Umbilical cord (tissue), 2 donors: ENCODE results near the gene CKB. TPM values are rescaled to one million over a fixed set of nuclear protein-coding genes. Genes with fewer than 3 reads are reported as not detected.
"Not testable (repeated sequence)": the region's sequence is repeated elsewhere in the genome, so short reads cannot be mapped to it uniquely, and the experiment has no call there.

Source experiments
- DNase-seq: peaks from one replicate; pipeline ENCODE4 v3.0.0-alpha.2; 2015; ENCODE audit warnings: low spot score
- total RNA-seq: library from RNA; depleted of rRNA; stranded (reverse); fragments of >200 nt; gene quantifications from one replicate; pipeline ENCODE4 v1.2.3, GENCODE V29; 2014; ENCODE audit warnings: low replicate concordance; ENCODE audit not compliant: insufficient read depth

Gene CKB
- total RNA-seq, 1 donor from 2014 or later = 239 TPM

GRCh38 chr14:103526247-103526913 is 3.8 kb upstream of the CKB start:
- no peak for DNase-seq

DNA sequence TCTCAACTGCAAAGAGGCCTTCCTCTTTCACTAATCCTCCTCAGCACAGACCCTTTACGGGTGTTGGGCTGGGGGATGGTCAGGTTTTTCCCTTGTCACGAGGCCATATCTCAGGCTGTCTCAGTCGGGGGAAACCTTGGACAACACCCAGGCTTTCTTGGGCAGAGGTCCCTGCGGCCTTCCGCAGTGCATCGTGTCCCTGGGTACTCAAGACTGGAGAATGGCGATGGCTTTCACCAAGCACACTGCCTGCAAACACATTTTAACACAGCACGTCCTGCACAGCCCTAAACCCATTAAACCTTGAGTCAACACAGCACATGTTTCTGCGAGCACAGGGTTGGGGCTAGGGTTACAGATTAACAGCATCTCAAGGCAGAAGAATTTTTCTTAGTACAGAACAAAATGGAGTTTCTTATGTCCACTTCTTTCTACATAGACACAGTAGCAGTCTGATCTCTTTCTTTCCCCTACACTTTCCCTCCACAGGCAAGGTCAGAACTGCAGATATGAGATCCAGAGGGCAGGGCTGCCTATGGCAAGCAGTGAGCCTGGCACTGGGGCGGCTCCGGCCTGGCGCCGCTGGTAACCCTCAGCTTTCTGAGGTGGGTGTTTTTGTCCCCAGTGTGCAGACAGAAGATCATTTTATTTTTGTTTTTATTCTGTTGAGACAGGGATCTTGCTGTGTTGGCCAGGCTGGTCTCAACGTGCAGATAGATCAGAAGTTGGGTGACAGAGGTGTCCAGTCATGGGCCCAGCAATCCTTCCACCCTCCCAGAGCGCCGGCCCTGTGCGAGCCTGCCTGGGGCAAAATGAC is 3.0 kb upstream of the CKB start:
- not testable (repeated sequence) for DNase-seq

- DNase-seq = no peak
Measured at GRCh38 chr14:103524002-103524935, 1.6 kb upstream of the CKB start.

DNA sequence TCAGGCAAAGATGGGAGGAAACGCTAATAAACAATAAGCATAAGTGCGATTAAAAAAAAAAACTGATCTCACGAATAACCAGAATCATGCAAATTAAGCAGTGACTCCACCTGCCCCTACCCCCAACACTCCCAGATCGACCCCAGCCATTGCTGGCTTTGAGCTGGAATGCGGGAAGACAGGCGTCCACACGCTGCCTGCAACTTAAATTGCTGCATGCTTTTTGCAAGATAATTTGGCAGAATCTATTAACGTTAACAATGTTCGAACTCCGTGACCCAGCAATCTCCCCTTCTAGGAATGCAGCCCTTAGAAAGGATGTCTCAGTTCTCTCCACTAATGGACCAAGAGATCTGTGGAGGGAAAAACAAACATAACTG is 935 bp upstream of the CKB start:
- DNase-seq = no peak

DNA sequence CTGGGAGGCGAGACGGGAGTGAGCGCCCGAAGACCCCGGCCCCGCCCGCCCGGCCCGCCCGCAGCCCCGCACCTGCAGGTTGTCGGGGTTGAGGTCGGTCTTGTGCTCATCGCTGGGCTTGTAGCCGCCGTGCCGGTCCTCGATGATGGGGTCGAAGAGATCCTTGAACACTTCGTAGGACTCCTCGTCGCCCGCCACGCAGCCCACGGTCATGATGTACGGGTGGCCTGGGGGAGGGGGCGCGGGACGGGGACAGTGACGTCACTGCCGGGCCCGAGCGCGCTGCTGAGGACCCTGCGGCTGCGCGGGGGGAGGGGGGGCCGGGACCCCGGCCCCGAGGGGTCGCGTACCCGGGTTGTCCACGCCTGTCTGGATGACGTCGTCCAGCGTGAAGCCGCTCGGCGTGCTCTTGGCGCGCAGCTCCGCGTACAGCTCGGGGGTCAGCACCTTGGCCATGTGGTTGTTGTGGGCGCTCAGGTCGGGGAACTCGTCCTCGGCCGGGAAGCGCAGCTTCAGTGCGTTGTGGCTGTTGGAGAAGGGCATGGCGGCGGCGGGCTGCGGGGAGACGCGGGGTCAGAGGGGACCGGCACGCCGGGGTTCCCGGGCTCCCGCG is 573 bp downstream of the CKB start:
- no peak for DNase-seq

- DNase-seq = no peak
Measured at GRCh38 chr14:103521438-103521950, 1.1 kb downstream of the CKB start.

GRCh38 chr14:103520657-103521437 is 1.8 kb downstream of the CKB start:
- DNase-seq = peak; percentile 80

DNA sequence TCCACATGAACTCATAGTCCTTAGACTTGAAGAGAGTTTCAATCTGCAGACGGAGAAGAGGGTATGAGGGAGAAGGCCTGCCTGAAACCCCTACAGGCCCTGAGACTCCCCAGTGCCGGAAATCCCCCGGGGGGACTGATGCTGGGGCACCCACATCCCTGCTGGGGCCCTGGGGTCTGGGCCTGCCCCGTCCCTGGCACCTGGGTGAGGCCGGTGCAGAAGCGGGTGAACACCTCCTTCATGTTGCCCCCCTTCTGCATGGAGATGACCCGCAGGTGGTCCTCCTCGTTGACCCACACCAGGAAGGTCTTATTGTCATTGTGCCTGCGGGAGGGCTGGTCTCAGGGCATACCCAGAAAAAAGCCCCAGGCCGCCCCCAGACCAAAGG is 2.4 kb downstream of the CKB start:
- DNase-seq = no peak

DNA sequence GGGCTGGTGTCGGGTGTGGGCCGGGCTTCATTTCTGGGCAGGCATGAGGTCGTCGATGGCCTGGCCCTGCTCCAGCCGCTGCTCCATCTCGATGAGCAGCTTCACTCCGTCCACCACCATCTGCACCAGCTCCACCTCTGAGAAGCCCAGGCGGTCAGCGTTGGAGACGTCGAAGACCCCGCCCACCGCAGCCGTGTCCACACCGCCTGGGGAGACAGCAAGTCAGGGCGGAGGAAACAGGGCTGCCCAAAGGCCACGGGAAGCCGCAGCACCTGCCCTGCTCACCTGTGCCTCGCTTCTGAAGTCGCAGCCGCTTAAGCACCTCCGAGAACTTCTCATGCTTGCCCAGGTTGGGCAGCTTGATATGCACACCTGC is 2.8 kb downstream of the CKB start:
- no peak for DNase-seq

DNA sequence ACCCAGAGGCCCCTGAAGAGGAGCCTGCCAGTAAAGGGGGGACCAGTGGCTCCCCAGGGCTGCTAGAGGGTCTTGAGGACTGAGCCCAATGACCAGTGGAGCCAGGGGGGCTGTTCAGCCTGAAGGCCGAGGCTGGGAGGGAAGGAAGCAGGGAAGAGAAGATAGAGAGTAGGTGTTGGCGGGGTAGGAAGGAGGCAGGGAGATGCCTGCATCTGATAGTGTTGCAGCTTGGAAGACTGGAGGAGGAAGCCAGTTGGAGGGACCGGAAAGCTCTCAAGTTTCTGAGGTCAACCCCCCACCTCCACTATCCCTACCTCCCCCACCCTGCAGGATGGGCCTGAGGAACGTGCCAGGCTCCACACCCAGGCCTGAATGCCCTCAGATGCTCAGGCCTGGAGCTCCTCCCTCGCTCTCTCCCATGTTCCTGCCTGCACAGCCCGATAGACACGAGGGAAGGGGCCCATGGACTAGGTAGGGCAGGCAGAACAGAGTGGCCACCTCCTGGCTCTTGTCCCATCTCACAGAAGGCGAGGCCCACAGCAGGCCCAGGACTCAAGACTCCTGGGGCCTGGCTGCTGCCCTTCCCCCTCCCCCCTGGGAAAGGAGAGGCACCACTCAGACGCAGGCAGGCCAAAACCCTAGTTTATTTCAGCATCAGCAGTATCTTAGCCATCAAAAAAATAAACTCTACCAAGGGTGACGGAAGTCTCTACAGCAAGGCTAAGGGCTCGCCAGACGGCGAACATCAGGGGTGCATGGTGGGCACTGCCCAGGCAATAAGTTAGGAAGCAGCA is 3.4 kb downstream of the CKB start:
- peak; percentile 66 for DNase-seq

DNA sequence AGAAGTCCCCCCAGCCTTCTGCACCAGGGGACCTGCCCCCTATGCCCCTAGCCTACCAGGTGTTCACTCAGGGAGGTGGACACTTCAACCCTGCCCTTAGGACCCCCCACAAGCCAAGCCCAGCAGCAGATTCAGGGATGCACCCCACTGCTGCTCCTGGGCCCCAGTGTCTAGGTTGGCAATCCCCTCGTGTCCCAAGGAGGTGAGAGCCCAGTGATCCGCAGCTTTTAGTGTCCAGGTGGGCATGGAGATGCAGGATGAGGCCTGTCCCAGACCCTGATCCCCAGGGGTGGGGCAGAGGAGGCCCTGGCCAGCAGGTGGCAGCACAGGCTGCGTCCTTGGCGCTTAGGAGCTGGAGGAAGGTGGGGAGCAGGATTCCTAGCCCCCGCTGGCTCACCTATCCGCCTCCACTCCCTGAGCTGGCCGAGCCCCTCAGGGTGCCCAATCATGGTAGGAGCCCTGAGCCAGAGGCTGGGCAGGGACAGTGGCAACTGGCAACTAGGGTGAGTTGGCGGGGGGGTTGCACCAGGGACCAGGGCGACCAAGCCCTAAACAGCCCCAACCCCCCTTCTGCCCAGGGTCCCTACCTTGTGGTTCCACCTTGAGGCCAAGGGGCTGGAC is 4.1 kb downstream of the CKB start:
- peak; percentile 66 for DNase-seq

GRCh38 chr14:103517721-103518421 is 4.8 kb downstream of the CKB start:
- DNase-seq = peak; percentile 73

- DNase-seq = no peak
Measured at GRCh38 chr14:103517174-103517566, 5.5 kb downstream of the CKB start.

- DNase-seq = no peak
Measured at GRCh38 chr14:103516426-103517173, 6.0 kb downstream of the CKB start.

DNA sequence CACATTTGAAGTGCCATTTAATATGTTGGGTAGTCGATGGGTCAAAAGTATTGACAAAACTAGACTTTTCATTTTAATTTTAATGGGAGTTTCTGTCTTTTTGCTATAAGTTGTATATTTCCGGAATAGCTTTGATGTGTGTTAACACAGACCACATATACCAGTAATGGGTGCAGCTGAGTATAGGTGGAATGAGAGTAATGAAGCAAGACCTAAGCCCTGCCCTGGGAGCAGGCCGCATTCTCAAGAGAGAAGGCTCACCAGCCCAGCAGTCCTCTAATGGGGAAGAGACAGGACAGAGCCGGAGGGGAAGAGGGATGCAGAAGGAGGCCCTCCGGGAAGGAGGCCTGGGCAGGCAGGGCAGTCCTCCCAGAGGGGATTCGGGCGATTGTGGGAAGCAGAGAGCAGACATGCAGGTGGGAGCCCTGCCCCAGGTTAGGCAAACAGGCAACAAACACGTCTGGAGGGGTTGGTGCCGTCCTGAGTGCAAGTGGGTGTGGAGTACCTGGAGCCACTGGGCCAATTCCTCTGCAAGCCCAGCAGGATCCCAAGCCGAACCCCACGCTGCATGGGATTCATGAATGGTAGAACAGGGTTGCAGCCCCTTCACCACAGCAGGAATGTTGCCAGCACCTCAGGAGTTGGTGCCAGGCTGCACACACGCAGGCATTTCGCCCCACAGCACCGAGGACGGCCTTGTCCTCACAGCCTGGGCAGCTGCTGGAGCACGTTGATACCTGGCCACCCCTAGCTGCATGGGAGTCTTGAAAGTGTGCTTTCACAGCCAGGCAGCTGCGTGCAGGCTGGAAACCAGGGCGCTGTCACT is 7.8 kb downstream of the CKB start:
- DNase-seq = no peak

DNA sequence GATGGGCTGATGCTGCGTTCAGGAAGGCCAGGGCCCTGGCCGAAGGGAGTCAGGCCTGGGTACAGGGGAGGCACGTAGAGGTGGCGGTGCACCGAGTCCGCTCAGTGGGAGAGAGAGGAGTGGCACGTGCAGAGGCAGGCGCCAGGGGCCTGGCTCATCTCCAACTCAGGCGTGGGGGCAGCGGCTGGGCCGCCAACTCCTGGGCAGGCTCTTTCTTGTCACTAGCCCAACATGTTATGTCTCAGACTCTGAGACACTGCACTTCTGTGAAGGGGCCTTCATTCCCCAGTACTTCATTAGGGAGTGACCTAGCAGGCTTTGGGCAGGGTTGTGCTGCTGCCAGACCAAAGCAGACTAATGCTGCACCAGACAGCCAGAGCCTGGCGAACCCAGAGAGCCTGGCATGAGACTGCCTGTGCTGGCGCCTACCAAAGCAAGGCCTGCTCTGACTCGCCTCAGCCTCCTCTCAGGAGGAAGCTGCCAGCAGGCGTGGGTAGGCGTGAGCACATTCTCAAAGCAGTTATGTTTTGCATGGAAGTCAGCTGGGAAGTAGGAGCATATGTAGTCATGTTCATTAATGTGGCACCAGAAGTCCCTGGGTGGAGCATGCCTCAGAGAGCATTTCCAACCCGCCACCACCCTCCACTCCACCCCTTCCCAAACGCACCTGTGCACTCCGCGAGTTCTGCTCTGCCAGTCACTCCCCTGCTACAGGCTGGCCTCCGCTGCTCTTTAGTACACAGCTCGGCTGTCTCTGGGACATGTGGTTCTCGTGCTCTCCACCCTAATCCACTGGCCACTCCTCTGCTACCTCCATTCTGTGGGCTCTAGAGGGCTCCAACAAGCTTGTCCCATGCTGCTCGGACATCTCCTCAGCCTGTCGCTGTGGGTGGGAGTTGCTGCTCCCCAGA is 9.7 kb downstream of the CKB start:
- DNase-seq = peak; percentile 66
